Ovary (tissue), 3 donors: ENCODE data around the gene ICA1L.

Experiments used
- POLR2A ChIP-seq: fragments of 450-650 bp; IDR thresholded peaks from one replicate; pipeline ENCODE4 v1.6.1; 2017; ENCODE audit warnings: antibody characterized with exemption, mild to moderate bottlenecking, moderate library complexity
- TF ChIP-seq, protein P1 (sequence below), 3 donors: fragments of 450-650 bp in 2 of 3; fragments of 200-600 bp in 1 of 3; IDR thresholded peaks; one replicate each; pipeline versions ENCODE4 v1.5.1 to v1.8.0; 2016 to 2022; ENCODE audit warnings: antibody characterized with exemption in 3 of 3, mild to moderate bottlenecking in 1 of 3
- donor health status: DM: no; HTN: no; CAD: no.

DNA sequence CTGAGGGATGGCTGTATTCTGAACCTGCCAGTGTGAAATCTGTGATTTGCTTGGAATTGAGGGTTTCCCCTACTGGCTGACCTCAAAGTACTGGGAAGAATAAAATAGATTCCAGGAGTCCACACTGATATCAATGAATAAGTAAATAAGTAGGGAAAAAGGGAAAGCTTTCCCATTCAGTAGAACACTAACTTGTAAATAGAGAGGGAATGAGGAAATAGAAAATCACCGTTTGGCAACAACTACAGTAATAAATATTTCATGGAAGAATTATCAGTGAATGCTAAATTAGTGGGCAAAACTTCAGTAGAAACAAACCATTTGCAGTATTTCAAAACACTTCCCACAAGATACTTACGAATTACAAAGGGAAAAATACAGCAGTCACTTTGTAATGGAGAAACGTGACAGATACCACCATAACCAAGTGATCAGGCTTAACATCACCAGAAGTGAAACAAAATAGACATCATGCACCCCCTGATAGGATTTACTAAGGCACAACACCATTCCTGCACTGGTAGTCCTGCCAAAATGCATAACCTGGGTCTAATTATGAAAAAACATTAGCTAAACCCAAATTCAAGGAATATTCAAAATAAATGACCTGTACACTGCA is 88.5 kb downstream of the ICA1L start:
- TF ChIP-seq, protein P1, sequence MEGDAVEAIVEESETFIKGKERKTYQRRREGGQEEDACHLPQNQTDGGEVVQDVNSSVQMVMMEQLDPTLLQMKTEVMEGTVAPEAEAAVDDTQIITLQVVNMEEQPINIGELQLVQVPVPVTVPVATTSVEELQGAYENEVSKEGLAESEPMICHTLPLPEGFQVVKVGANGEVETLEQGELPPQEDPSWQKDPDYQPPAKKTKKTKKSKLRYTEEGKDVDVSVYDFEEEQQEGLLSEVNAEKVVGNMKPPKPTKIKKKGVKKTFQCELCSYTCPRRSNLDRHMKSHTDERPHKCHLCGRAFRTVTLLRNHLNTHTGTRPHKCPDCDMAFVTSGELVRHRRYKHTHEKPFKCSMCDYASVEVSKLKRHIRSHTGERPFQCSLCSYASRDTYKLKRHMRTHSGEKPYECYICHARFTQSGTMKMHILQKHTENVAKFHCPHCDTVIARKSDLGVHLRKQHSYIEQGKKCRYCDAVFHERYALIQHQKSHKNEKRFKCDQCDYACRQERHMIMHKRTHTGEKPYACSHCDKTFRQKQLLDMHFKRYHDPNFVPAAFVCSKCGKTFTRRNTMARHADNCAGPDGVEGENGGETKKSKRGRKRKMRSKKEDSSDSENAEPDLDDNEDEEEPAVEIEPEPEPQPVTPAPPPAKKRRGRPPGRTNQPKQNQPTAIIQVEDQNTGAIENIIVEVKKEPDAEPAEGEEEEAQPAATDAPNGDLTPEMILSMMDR (IDR thresholded peaks at IDR 0.05): no peak
- no peak for TF ChIP-seq POLR2A
